AG10803 (cell line): ENCODE data around the gene PDS5B.
A peak's percentile ranks its signal among the peaks of the same experiment; 100 is the strongest.

ENCODE experiments used
- DNase-seq: peaks from one replicate; pipeline ENCODE4 v3.0.0; 2010; ENCODE audit warnings: low read depth
- H3K4me3 ChIP-seq: 2 replicates; pipeline ENCODE4 v1.5.1; 2011; ENCODE audit warnings: mild to moderate bottlenecking, low read length, control low read depth
- TF ChIP-seq, protein P1 (sequence below): conservative IDR thresholded peaks from 2 replicates; pipeline ENCODE4 v1.5.1; 2011; ENCODE audit warnings: mild to moderate bottlenecking, low read length, control low read depth, inconsistent platforms

PDS5B gene

DNA sequence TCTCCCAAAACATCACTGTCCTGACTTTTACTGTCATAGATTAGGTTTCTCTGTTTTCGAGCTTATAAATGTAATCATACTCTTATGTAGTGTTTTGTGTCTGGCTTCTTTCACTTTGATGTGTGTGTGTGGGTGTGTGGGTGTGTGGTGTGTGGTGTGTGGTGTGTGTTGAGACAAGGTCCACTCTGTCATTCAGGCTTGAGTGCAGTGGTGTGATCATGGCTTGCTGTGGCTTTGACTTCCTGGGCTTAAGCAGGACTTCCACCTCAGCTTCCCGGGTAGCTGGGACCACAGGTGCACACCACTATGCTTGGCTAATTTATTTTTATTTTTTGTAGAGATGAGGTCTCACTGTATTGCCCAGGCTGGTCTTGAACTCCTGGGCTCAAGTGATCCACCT, 59.6 kb downstream of the PDS5B start:
- no peak for DNase-seq
- no peak overlapping the region for H3K4me3 ChIP-seq
- TF ChIP-seq, protein P1, sequence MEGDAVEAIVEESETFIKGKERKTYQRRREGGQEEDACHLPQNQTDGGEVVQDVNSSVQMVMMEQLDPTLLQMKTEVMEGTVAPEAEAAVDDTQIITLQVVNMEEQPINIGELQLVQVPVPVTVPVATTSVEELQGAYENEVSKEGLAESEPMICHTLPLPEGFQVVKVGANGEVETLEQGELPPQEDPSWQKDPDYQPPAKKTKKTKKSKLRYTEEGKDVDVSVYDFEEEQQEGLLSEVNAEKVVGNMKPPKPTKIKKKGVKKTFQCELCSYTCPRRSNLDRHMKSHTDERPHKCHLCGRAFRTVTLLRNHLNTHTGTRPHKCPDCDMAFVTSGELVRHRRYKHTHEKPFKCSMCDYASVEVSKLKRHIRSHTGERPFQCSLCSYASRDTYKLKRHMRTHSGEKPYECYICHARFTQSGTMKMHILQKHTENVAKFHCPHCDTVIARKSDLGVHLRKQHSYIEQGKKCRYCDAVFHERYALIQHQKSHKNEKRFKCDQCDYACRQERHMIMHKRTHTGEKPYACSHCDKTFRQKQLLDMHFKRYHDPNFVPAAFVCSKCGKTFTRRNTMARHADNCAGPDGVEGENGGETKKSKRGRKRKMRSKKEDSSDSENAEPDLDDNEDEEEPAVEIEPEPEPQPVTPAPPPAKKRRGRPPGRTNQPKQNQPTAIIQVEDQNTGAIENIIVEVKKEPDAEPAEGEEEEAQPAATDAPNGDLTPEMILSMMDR = no peak

DNA sequence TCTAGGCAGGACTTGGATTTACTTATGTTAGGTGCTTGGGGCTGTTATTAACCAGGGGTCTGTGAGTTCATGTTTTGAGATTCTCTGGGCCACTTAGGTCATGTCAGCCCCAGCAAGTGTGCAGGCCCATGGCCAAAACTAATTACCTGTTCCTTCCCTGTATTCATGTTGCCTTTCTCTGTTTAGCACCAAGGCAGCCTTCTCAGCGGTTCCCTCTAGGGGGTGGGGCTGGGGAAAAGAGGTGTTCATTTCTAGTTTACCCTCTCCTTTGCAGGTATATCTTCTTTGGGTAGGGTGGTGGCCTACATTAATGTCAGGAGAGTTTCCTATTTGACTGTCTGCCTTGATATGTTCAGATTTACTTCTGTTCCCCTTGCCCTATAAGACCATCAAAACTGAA, 61.7 kb downstream of the PDS5B start:
- TF ChIP-seq, protein P1 = no peak
- DNase-seq = no peak
- H3K4me3 ChIP-seq = no peak overlapping the region

DNA sequence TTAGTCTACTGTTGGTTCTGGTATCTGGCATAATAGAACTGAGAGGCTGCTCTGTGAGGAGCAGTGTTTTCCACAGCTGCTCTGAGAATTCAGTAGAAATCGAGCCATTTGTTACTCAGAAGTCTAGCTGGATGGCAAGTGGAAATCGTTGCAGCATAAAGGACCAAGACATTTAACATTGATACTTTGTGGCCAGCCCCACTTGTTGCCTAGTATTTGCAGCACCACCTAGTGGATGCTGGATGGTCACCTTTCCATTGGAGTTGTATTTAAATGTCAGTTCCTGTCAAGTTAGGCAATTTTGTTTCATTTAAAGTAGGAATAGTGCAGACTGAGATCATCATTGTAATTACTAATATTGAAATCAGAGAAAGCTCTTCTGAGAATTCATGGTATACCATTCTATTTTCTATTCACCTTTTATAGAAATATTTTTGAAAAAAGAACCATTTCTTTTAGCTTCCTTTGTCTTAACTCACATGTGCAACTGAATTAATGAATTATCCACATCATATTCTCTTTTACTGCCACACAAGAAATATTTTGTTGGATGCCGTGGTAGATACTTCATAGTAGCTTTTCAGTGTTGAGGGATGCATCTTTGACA, 64.6 kb downstream of the PDS5B start:
- no peak overlapping the region for H3K4me3 ChIP-seq
- TF ChIP-seq, protein P1 = peak; percentile 71
- DNase-seq = peak; percentile 63

DNA sequence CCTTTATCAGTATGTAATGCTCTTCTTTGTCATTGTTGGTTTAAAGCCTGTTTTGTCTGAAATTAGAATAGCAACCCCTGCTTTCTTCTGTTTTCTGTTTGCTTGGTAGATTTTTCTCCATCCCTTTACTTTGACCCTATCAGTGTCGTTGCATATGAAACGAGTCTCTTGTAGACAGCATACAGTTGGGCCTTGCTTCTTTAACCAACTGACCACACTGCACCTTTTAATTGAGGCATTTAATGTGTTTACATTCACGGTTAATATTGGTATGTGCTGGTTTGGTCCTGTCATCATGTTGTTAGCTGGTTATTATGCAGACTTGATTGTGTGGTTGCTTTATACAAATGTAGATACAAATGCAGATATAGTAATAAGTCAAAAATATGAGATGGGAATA, 71.1 kb downstream of the PDS5B start:
- DNase-seq = no peak
- H3K4me3 ChIP-seq = no peak overlapping the region
- TF ChIP-seq, protein P1 = no peak

DNA sequence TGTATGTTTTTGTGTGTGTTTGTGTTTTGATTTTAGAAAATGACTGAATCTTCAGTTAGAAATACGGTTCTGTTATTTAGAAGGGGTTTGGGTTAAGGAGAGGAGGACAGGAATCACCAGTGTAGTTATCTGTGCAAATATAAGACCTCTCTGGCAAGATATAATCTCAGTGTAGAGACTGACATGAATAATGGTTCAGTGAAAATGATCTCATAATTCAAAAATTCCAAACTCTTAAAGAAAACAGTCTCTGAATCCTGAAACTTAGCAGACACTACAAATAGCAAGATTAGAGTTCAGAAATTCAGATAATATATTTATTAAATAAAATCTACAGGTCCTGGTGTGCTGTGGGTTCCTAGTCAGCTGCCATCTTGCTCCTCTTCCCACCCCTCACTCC, 73.5 kb downstream of the PDS5B start:
- H3K4me3 ChIP-seq = no peak overlapping the region
- no peak for DNase-seq
- TF ChIP-seq, protein P1 = no peak

DNA sequence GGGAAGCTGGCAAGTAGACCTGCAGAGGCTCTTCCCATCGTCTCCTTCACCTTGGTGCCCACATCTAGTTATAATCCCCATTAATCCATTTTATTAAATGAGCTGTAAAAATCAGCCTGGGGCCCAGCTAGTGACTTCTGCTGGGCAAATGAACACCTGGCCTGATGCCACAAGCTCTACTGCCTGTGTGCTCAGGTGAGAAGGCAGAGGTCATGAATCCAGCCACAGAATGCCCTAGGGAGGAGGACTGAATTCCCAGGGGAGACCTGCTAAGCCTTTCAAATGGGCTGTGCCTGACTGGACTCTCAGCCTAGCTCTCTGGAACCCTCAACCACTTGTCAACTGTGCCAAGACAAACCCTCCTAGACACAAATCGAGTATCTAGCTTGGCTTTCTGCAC, 74.0 kb downstream of the PDS5B start:
- DNase-seq = no peak
- TF ChIP-seq, protein P1 = no peak
- H3K4me3 ChIP-seq = no peak overlapping the region

DNA sequence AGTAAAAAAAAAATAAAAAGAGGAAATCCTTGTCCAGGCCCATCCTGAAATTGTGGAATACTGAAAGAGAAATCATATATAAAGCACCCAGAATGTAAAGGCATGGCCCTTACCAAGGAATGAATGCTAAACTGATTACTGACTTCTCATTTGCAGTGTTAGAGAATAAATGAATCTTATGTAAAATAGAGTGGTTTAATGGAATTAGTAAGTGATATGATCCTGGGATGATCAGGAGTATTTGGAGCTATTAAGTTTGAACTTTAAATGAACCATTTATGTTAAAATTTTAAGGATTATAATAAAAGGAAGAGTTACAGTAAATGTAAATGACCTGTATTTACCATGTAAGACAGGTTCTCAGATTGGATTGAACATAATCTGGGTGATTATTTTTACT, 75.4 kb downstream of the PDS5B start:
- no peak overlapping the region for H3K4me3 ChIP-seq
- no peak for DNase-seq
- TF ChIP-seq, protein P1 = no peak
